HL-60 (cell line): ENCODE results near the gene ZNF77.

Experiments
- CTCF ChIP-seq: IDR thresholded peaks from one replicate; pipeline ENCODE4 v1.5.1; 2011; ENCODE audit warnings: low read length, control low read depth, inconsistent platforms; ENCODE audit not compliant: insufficient read depth
- GABPA ChIP-seq: IDR thresholded peaks from 2 replicates; pipeline ENCODE4 v1.6.1; 2012; ENCODE audit warnings: low read depth
- POLR2AphosphoS5 ChIP-seq: IDR thresholded peaks from 2 replicates; pipeline ENCODE4 v1.6.1; 2012; ENCODE audit warnings: low read depth
- REST ChIP-seq: IDR thresholded peaks from 2 replicates; pipeline ENCODE4 v1.6.1; 2012; ENCODE audit warnings: low read depth; ENCODE audit not compliant: insufficient replicate concordance

- TF ChIP-seq CTCF (no peak), GABPA (no peak), POLR2AphosphoS5 (no peak), REST (no peak)
Measured at GRCh38 chr19:2978166-2978767, 33.5 kb upstream of the ZNF77 start.
